Thyroid gland (tissue), 4 donors: ENCODE data around the gene CSNK2A1. TPM values are rescaled to one million over a fixed set of nuclear protein-coding genes. Genes with fewer than 3 reads are reported as not detected.

ENCODE experiments used
- DNase-seq, 2 donors: peaks; one replicate each; pipeline ENCODE4 v3.0.0-alpha.2; 2019
- H3K27ac ChIP-seq, 3 donors: fragments of 200-600 bp; sonication (generic); 1 replicate in 2 of 3; 2 replicates in 1 of 3; pipeline ENCODE4 v1.5.1; 2016 to 2019; ENCODE audit warnings: mild to moderate bottlenecking in 1 of 3, moderate library complexity in 1 of 3
- H3K27me3 ChIP-seq: fragments of 200-600 bp; sonication (generic); one replicate; pipeline ENCODE4 v1.5.1; 2019
- H3K36me3 ChIP-seq, 2 donors: fragments of 200-600 bp; sonication (generic); one replicate each; pipeline ENCODE4 v1.5.1; 2016 to 2019
- H3K4me1 ChIP-seq, 2 donors: fragments of 200-600 bp; sonication (generic); one replicate each; pipeline ENCODE4 v1.5.1; 2017 to 2019
- H3K4me3 ChIP-seq, 3 donors: fragments of 200-600 bp; sonication (generic); replicated peaks in 1 of 3; 1 replicate in 2 of 3; 2 replicates in 1 of 3; pipeline ENCODE4 v1.5.1; 2016; ENCODE audit warnings: mild to moderate bottlenecking in 1 of 3
- H3K9me3 ChIP-seq: fragments of 200-600 bp; sonication (generic); one replicate; pipeline ENCODE4 v1.5.1; 2017
- POLR2A ChIP-seq, 2 donors: fragments of 450-650 bp; IDR thresholded peaks; one replicate each; pipeline ENCODE4 v1.6.1; 2017; ENCODE audit warnings: antibody characterized with exemption in 2 of 2, mild to moderate bottlenecking in 2 of 2, moderate library complexity in 1 of 2
- WGBS, 2 donors: methylation state at CpG; one replicate each; pipeline ENCODE4 v1.1.5; 2017; 5-methylcytosine and 5-hydroxymethylcytosine counted together
- intact Hi-C: fragments of 100-400 bp; cut with DNase I; formaldehyde crosslinking; loops from one replicate; pipeline ENCODE4 v1.15.1; 2023
- total RNA-seq, 4 donors: library from RNA; depleted of rRNA; stranded (reverse); fragments of >200 nt; gene quantifications; one replicate each; pipeline ENCODE4 v1.2.3, GENCODE V29; 2016
- TF ChIP-seq, protein P1 (sequence below), 6 experiments: fragments of 200-600 bp in 3 of 6; fragments of 450-650 bp in 3 of 6; sonication (generic) in 3 of 6; IDR thresholded peaks; one replicate each; pipeline ENCODE4 v1.5.1; 2016 to 2019; ENCODE audit warnings: antibody characterized with exemption in 6 of 6, mild to moderate bottlenecking in 2 of 6, inconsistent platforms in 1 of 6, moderate library complexity in 1 of 6

CSNK2A1 gene
- total RNA-seq, 4 donors from 2014 or later = 88.0 to 153 (median 105) TPM

DNA sequence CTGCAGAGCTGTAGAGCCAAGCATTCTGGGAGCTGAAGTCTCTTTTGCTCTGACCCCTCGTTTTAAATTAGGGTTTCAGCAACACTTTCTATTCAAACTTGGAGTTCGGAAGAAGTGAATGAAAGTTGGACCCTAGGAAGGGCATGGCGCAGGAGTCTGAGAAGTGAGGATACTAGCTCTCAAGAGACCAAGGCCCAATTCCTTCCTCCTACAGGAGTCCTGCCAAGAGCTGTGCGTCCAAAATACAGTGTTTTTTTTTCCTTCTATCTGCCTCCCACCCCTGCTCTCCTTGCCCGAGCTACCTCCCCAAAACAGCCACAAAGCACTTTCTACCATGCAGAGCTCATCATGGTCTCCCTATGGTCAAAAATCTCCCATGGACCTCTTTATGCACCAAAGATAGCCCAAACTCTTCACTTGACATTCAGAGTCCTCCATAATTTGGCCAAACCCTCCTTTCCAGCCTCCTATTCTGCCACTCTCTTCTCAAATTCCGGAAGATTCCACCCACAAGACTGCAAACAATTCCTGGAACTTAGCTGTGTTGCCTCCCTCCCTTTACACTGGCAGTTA, 649 bp upstream of the CSNK2A1 start:
- intact Hi-C loops = loop anchor here (2.0 to 10.0 kb wide), 2 partner anchors 59 to 113 kb away; no protein-coding TSS in a partner anchor
- Histone ChIP-seq H3K9me3 (no peaks in the 10 kb centered on the region), H3K36me3 (no peaks in the 10 kb centered on the region), H3K4me1 (peaks cover 35 to 41% of the 10 kb centered on the region in 2 donors), H3K4me3 (peak overlapping the region in 1 of 3 donors; percentile 97), H3K27me3 (no peaks in the 10 kb centered on the region), H3K27ac (peak overlapping the region in 2 of 3 donors; percentile 92 to 97)
- no peak for DNase-seq
- WGBS, 2 donors = 53 to 66% methylated on average over 6 of the region's 6 CpGs
- TF ChIP-seq POLR2A (IDR thresholded peaks at IDR 0.05) = no peak
- TF ChIP-seq, protein P1, sequence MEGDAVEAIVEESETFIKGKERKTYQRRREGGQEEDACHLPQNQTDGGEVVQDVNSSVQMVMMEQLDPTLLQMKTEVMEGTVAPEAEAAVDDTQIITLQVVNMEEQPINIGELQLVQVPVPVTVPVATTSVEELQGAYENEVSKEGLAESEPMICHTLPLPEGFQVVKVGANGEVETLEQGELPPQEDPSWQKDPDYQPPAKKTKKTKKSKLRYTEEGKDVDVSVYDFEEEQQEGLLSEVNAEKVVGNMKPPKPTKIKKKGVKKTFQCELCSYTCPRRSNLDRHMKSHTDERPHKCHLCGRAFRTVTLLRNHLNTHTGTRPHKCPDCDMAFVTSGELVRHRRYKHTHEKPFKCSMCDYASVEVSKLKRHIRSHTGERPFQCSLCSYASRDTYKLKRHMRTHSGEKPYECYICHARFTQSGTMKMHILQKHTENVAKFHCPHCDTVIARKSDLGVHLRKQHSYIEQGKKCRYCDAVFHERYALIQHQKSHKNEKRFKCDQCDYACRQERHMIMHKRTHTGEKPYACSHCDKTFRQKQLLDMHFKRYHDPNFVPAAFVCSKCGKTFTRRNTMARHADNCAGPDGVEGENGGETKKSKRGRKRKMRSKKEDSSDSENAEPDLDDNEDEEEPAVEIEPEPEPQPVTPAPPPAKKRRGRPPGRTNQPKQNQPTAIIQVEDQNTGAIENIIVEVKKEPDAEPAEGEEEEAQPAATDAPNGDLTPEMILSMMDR (IDR thresholded peaks at IDR 0.05) = no peak

DNA sequence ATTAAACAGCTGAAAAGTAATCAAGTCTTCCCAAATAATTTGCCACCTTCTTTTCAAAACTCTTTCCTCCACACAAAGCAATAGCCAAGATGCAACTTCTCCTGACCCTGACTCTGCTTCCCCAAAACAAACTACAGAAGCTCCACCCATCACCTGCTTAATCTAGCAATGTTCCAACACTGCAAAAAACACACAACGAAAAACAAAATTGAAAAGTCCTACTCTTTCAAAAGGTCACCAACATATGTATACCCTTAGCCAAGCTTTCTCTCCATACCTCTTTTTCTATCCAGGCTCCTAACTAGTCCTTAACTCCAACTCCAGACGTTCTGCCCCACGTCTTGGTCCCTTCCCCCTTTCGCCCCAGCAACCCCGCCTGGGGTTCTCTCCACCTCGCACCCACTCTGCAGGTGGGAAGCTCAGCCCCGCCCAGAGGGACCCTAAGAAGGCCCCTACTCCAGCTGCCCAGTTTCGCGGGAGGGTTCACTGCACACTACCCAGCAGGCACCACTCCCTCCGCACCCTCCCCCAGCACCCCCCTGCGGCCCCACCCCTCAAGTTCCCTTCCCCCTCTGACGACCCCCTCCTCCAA, 717 bp downstream of the CSNK2A1 start:
- Histone ChIP-seq H3K4me3 (peak overlapping the region; percentile 58 to 97 (median 90)), H3K9me3 (no peaks in the 10 kb centered on the region), H3K27me3 (no peaks in the 10 kb centered on the region), H3K4me1 (peaks cover 43 to 45% of the 10 kb centered on the region in 2 donors), H3K36me3 (no peaks in the 10 kb centered on the region), H3K27ac (peak overlapping the region; percentile 87 to 97 (median 92))
- peak; percentile 27 to 44 for DNase-seq
- 1 to 2% methylated on average over 11 to 12 of the region's 12 CpGs for whole genome bisulfite sequencing, 2 donors
- no peak for TF ChIP-seq POLR2A (IDR thresholded peaks at IDR 0.05)
- TF ChIP-seq, protein P1 (IDR thresholded peaks at IDR 0.05) = no peak
- intact Hi-C loops = loop anchor here (10.0 kb wide), 1 partner anchor 58 kb away; no protein-coding TSS in a partner anchor

DNA sequence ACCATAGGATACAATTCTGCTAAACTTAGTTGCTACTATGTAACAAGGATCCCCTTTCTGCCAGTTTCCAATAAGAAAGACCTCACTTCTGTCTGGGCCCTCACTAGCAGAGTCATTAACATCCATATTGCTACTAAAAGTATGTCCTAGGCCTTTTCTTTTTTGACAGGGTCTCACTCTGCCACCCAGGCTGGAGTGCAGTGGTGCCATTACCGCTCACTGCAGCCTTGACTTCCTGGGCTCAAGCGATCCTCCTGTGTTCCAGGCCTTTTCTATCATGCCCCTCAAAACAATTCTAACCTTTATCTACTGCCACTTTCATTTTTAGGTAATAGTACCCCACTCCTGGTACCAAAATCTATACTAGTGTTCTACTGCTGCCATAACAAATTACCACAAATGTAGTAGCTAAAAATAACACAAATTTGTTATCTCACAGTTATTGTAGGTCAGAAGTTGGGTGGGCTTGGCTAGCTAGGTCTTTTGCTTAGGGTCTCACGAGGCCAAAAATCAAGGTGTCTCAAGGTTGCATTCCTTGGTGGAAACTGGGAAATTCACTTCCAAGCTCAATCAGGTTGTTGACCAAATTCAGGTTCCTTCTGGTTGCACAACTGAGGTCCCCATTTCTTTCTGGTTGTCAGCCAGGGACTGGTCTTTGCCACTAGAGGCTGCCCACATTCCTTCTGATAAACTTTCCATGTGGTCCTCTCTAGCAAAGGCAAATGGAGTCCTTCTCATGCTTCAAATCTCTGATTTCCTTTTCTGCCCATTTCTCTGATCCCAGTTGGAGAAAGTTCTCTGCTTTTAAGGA, 3.0 kb downstream of the CSNK2A1 start:
- H3K36me3 ChIP-seq = no peaks in the 10 kb centered on the region
- H3K9me3 ChIP-seq = no peaks in the 10 kb centered on the region
- no peak for TF ChIP-seq POLR2A (IDR thresholded peaks at IDR 0.05)
- H3K27ac ChIP-seq = no peak overlapping the region
- 96 to 99% methylated on average over 3 of the region's 3 CpGs for WGBS, 2 donors
- intact Hi-C loops = loop anchor here (10.0 kb wide), 1 partner anchor 56 kb away; no protein-coding TSS in a partner anchor
- H3K4me3 ChIP-seq = no peak overlapping the region
- peaks cover 56 to 62% of the 10 kb centered on the region in 2 donors for H3K4me1 ChIP-seq
- no peaks in the 10 kb centered on the region for H3K27me3 ChIP-seq
- no peak for DNase-seq

DNA sequence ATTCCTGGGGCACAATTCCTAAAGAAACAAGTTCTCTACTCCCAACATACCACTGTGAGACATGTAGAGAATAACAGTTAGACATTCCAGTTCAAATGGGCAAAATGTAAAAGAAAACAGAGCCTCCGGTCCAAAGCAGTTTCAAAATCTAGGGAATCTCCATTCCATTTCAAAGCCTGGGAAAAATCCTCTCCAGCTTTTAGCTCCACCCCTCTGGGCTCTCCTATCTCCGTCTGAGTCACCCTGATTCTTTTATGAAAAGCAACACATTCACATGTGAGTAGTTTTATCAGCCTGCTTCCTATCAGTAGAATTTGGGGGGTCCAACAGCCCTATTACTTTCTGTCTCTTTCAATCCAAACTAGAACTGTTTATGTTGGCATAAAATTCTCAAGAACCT, 3.7 kb downstream of the CSNK2A1 start:
- no peaks in the 10 kb centered on the region for H3K36me3 ChIP-seq
- no peak for TF ChIP-seq POLR2A (IDR thresholded peaks at IDR 0.05)
- TF ChIP-seq, protein P1 (IDR thresholded peaks at IDR 0.05) = no peak
- H3K4me1 ChIP-seq = peaks cover 56 to 66% of the 10 kb centered on the region in 2 donors
- intact Hi-C loops = loop anchor here (10.0 kb wide), 1 partner anchor 55 kb away; no protein-coding TSS in a partner anchor
- no peaks in the 10 kb centered on the region for H3K27me3 ChIP-seq
- peak; percentile 20 to 27 for DNase-seq
- peak overlapping the region in 1 of 3 donors; percentile 56 for H3K27ac ChIP-seq
- H3K4me3 ChIP-seq = no peak overlapping the region
- WGBS, 2 donors = 15 to 18% methylated on average over 2 of the region's 2 CpGs
- H3K9me3 ChIP-seq = no peaks in the 10 kb centered on the region

DNA sequence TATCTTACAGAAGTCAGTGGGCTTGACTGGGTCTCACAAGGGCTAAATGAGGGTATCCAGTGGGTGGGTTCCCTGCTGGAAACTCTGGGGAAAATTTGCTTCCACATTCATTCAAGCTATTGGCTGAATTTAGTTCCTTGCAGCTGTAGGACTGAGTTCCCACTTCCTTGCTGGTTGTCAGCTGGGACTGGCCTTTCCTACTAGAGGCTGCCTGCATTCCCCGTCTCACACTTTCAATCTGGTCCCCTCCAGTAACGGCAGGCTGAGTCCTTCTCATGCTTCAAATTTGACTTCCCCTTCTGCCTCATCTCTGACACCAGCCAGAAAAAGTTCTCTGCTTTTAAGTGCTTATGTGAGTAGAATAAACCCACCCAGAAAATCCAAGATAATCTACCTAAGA, 4.4 kb downstream of the CSNK2A1 start:
- H3K4me3 ChIP-seq = no peak overlapping the region
- peak overlapping the region in 1 of 3 donors; percentile 56 for H3K27ac ChIP-seq
- no peaks in the 10 kb centered on the region for H3K36me3 ChIP-seq
- intact Hi-C loops = no loop called here
- H3K27me3 ChIP-seq = no peaks in the 10 kb centered on the region
- 66 to 72% methylated on average over 2 of the region's 2 CpGs for WGBS, 2 donors
- H3K4me1 ChIP-seq = peaks cover 52 to 62% of the 10 kb centered on the region in 2 donors
- no peak for DNase-seq
- TF ChIP-seq, protein P1 (IDR thresholded peaks at IDR 0.05) = no peak
- no peak for TF ChIP-seq POLR2A (IDR thresholded peaks at IDR 0.05)
- no peaks in the 10 kb centered on the region for H3K9me3 ChIP-seq
